ENCODE measurements around the gene SPEM3. TPM values are rescaled to one million over a fixed set of nuclear protein-coding genes. Genes with fewer than 3 reads are reported as not detected.
"Not testable (repeated sequence)": the region's sequence is repeated elsewhere in the genome, so short reads cannot be mapped to it uniquely, and the experiment has no call there.

Gene SPEM3
- total RNA-seq, 1 donor from 2014 or later: not detected

GRCh38 chr17:7443499-7444485 lies 15.1 kb downstream of the SPEM3 start:
- DNase-seq: no peak

- no peak for DNase-seq
Measured at GRCh38 chr17:7444682-7445618, 16.3 kb downstream of the SPEM3 start, which contains the start of gene CHRNB1. Gene CHRNB1 (plus strand): TSS chr17:7445061. CDS start chr17:7445128, 67 bp downstream.

GRCh38 chr17:7445619-7445968 lies 16.9 kb downstream of the SPEM3 start:
- DNase-seq: no peak

- DNase-seq: no peak
Measured at GRCh38 chr17:7448461-7448860, 19.8 kb downstream of the SPEM3 start.

- DNase-seq: no peak
Measured at GRCh38 chr17:7459961-7460545, 31.4 kb downstream of the SPEM3 start.

GRCh38 chr17:7460850-7461660 lies 32.4 kb downstream of the SPEM3 start:
- no peak for DNase-seq

GRCh38 chr17:7462474-7463371 lies 34.1 kb downstream of the SPEM3 start:
- DNase-seq: no peak

- no peak for DNase-seq
Measured at GRCh38 chr17:7463372-7463846, 34.8 kb downstream of the SPEM3 start.

- DNase-seq: no peak
Measured at GRCh38 chr17:7464081-7464480, 35.4 kb downstream of the SPEM3 start.

GRCh38 chr17:7465597-7466275 lies 37.1 kb downstream of the SPEM3 start:
- DNase-seq: no peak

GRCh38 chr17:7466318-7466638 lies 37.6 kb downstream of the SPEM3 start:
- no peak for DNase-seq

- no peak for DNase-seq
Measured at GRCh38 chr17:7466639-7467341, 38.1 kb downstream of the SPEM3 start.

- no peak for DNase-seq
Measured at GRCh38 chr17:7467498-7467897, 38.8 kb downstream of the SPEM3 start.

GRCh38 chr17:7468290-7468689 lies 39.6 kb downstream of the SPEM3 start:
- no peak for DNase-seq

- no peak for DNase-seq
Measured at GRCh38 chr17:7468804-7469389, 40.2 kb downstream of the SPEM3 start.

GRCh38 chr17:7469843-7470242 lies 41.2 kb downstream of the SPEM3 start:
- not testable (repeated sequence) for DNase-seq

- DNase-seq: not testable (repeated sequence)
Measured at GRCh38 chr17:7470457-7470973, 41.9 kb downstream of the SPEM3 start.

GRCh38 chr17:7471729-7472128 lies 43.1 kb downstream of the SPEM3 start:
- no peak for DNase-seq

Data from skin of body (tissue), 2 donors.